Left renal pelvis (tissue), 4 donors: ENCODE data around the gene ATP2B3. TPM values are rescaled to one million over a fixed set of nuclear protein-coding genes. Genes with fewer than 3 reads are reported as not detected.

ENCODE experiments used
- DNase-seq, 4 donors: peaks; one replicate each; pipeline ENCODE4 v3.0.0-alpha.2; 2013; ENCODE audit warnings: low read depth in 4 of 4, low spot score in 3 of 4
- polyA plus RNA-seq, 4 donors: library from polyadenylated mRNA; unstranded; fragments of 120-200 nt; gene quantifications; one replicate each; pipeline ENCODE4 v1.2.1, GENCODE V29; 2013; ENCODE audit not compliant: insufficient read length in 4 of 4

ATP2B3 gene
- polyA plus RNA-seq, 4 donors: 0.10 to 0.32 (median 0.22) TPM

GRCh38 chrX:153564047-153564606 is 46.7 kb downstream of the ATP2B3 start:
- no peak for DNase-seq

GRCh38 chrX:153565996-153566580 is 48.6 kb downstream of the ATP2B3 start:
- DNase-seq: no peak

- DNase-seq: no peak
Measured at GRCh38 chrX:153568451-153569011, 51.1 kb downstream of the ATP2B3 start.

GRCh38 chrX:153569475-153569874 is 52.0 kb downstream of the ATP2B3 start:
- DNase-seq: no peak

DNA sequence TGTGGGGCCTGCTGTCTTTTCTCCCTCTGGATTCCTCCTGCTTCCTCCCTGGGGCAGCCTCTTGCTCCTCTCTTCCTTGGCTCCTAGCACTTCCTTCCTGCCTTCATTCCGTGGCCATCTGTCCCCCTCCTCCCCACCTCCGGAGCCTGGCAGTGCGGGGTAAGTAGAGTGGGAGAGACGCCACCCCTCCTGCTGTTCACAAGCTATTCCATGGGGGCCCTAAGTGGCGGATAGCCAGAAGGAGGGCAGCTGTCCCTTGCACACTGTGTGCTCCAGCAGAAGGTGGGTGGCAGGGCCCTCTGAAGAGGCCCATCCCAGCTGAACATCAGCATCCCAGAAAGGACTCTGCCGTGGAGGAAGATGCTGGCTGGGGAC is 54.1 kb downstream of the ATP2B3 start:
- no peak for DNase-seq

- DNase-seq: no peak
Measured at GRCh38 chrX:153572601-153573000, 55.2 kb downstream of the ATP2B3 start.

DNA sequence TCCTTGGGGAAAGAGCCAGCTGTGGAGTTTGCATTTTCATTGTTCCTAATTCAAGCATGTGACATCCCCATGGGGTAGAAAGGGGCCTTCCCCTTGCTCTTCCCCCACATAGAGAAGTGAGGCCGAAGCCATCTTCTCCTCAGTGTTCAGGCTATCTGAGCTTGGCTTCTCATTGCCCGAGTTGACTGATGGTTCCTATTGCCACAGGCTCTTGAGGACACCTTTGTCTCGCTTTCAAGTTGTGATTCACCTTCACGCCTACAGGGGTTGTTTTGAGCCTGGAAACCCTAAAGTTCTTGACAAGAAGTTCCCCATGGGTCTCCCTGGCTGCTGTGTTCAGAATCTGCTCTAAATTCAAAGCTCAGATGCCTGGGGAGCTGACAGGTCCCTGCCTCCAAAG is 56.5 kb downstream of the ATP2B3 start:
- no peak for DNase-seq

DNA sequence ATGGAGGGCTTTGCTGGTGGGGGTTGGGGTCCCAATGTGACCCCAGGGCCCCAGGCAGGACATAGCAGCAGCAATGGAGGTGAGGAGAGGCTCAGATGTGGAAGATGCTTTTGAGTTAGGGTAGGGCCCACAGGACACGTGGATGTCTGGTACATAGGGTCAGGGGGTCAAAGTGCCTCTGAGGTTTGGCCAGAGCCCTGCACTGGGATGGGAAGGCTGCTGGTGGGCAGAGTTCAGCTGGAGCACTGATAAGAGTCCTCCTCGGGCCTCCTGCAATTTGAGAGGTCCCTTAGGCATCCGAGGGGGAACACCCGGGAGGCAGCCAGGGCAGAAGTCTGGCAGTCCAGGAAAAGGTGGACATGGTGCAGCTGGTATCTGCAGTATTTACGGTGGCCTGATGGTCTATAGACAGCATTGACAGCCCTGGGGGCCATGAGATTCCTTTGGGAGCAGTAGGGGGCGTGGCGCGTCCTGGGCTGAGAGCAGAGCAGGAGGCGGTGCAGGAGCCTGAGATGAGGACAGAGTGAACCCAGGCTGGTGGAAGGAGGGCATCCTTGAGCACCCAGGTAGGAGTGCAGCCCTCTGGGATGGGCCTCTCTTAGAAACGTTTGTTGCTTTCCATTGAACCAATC is 58.9 kb downstream of the ATP2B3 start:
- DNase-seq: no peak

GRCh38 chrX:153576961-153577360 is 59.5 kb downstream of the ATP2B3 start:
- DNase-seq: no peak

GRCh38 chrX:153578200-153578835 is 60.9 kb downstream of the ATP2B3 start:
- DNase-seq: no peak

- DNase-seq: no peak
Measured at GRCh38 chrX:153578889-153579288, 61.4 kb downstream of the ATP2B3 start.

- no peak for DNase-seq
Measured at GRCh38 chrX:153580700-153581386, 63.4 kb downstream of the ATP2B3 start.

- peak in 2 of 4 donors; percentile 18 to 39 for DNase-seq
Measured at GRCh38 chrX:153582896-153583295, 65.5 kb downstream of the ATP2B3 start.

DNA sequence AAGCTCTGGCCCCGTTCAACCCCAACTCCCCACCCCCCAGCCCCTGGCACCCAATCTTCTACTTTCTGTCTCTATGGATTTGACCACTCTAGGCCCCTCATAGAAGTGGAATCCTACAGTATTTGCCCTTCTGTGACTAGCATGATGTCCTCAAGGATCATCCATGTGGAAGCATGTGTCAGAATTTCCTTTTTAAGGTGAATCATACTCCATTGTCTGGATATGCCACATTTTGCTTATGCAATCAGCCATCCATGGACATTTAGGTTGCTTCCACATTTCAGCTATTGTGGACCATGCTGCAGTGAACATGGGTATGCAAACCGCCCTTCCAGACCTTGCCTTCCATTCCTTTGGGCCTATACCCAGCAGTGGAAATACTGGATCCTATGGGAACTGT is 66.0 kb downstream of the ATP2B3 start:
- DNase-seq: no peak

GRCh38 chrX:153585827-153586226 is 68.4 kb downstream of the ATP2B3 start:
- DNase-seq: no peak

DNA sequence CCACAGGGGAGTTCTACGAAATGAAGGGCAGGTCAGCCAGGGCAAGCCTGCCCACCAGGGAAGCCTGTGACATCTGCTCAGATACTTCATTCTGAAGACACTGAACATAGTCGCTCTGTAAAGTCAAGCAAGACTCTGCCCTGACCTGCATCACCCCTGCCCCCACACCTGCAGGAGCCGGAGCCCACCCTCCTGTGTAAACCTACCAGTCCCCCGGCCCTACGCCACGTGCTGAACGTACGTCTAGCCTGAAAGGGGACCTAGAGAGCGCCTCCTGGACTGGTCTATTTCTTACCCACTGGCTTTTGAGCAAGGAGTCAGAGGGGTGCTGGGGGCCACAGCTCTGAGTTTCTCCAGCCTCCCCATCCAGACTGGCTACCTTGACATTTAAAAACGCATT is 69.9 kb downstream of the ATP2B3 start:
- DNase-seq: no peak

DNA sequence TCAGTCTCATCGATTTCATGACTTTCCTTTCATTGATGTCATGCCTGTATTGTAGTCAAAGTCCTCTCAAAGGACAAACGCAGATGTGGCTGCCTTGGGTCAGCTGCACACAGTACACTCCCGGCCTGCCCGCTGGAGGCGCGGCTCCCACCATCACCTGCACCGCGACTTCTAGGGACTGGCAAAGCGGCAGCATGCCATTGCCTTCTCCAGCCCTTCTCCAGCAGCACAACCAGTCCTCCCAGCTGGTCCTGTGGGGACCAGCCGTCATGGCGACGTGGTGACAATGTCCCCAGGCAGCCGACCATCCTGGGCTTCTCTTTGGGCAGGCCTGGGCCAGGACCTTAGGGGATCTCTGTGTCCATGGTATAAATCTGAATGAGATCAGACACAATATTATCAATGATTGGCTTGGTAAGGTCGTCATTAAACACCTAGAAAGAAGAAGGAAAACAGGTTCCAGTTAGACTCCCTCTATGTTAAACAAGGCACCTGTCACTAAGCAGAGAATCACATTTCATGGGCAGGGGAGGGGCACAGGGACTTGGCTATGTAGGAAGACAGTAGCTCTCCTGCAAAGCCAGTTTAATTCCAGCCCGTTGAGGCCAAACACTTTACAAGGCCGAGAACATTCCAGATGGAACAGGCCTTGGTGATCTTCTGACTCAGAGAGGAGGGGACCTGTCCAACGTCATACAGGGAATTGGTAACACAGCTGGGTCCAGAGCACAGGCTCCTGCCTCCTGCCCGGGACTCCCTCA is 70.8 kb downstream of the ATP2B3 start:
- DNase-seq: no peak

GRCh38 chrX:153588782-153589446 is 71.5 kb downstream of the ATP2B3 start:
- no peak for DNase-seq
